HUES64 (cell line): Measurements from ENCODE around the gene TSBP1.
"Not testable (repeated sequence)": the region's sequence is repeated elsewhere in the genome, so short reads cannot be mapped to it uniquely, and the experiment has no call there.

Experiments
- H3K27ac ChIP-seq: 2 replicates; pipeline ENCODE4 v1.7.0; 2013; ENCODE audit warnings: low read depth, low read length, inconsistent platforms
- H3K27me3 ChIP-seq: 2 replicates; pipeline ENCODE4 v1.6.1; 2013; ENCODE audit warnings: mild to moderate bottlenecking, low read length; ENCODE audit not compliant: insufficient read depth
- H3K36me3 ChIP-seq: 2 replicates; pipeline ENCODE4 v1.6.1; 2013; ENCODE audit warnings: mild to moderate bottlenecking, low read length; ENCODE audit not compliant: insufficient read depth
- H3K4me1 ChIP-seq: 2 replicates; pipeline ENCODE4 v1.6.1; 2013; ENCODE audit warnings: mild to moderate bottlenecking, low read length, moderate library complexity; ENCODE audit not compliant: insufficient read depth
- H3K4me3 ChIP-seq: 2 replicates; pipeline ENCODE4 v1.5.1; 2013; ENCODE audit warnings: mild to moderate bottlenecking, low read length, moderate library complexity
- H3K9ac ChIP-seq: 2 replicates; pipeline ENCODE4 v1.6.1; 2013; ENCODE audit warnings: mild to moderate bottlenecking, low read depth, low read length
- H3K9me3 ChIP-seq: 2 replicates; pipeline ENCODE4 v1.6.1; 2013; ENCODE audit warnings: low read depth, low read length; ENCODE audit not compliant: insufficient read depth
- WGBS: fragments of 150-250, 120-280 bp; methylation state at CpG from one replicate; pipeline ENCODE4 v1.1.7; 2013; ENCODE audit warnings: missing lambda C conversion rate; 5-methylcytosine and 5-hydroxymethylcytosine counted together

The TSBP1 gene

DNA sequence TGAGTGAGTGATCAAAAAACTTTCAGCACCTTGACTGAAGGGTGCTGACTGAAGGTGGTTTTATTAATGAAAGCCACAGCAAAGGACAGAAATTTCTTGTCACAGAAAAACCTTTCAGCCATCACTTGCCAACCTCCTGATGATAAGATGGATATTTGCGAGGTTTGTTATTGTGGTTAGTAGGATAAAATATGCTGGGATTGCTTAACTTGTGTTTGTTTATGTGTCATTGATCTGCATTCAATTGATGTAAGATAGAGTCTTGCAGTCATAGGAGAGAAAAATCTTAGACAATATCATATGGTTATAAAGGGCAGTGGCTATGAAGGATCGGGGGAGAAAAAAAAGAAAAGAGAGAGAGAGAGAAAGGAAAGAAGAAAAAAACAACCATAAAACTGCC, 1.2 kb downstream of the TSBP1 start:
- WGBS = 100% methylated on average over 1 of the region's 2 CpGs
- Histone ChIP-seq H3K9ac (no peak overlapping the region), H3K36me3 (no peaks in the 10 kb centered on the region), H3K4me1 (no peaks in the 10 kb centered on the region), H3K27ac (no peak overlapping the region), H3K4me3 (no peak overlapping the region), H3K27me3 (no peaks in the 10 kb centered on the region), H3K9me3 (no peaks in the 10 kb centered on the region)

DNA sequence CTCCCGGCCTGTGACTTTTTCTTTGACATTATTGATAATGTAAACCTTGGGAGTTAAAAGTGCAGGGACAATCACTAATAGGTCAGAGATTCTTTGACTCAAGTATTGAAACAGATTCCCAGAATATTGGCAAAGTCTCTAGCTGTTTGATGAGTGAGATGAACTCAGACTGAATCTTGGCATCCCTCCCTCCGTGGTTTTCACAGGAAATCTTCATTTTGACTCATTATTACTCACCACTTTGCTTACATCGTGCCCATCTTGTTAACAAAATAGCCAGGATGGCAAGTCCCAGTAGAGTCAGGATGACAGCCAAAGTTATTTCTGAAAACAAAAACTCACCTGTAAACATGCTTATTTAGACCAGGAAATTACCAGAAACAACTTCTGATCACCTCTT, 2.0 kb downstream of the TSBP1 start:
- Histone ChIP-seq H3K4me3 (no peak overlapping the region), H3K9me3 (no peaks in the 10 kb centered on the region), H3K36me3 (no peaks in the 10 kb centered on the region), H3K4me1 (no peaks in the 10 kb centered on the region), H3K9ac (no peak overlapping the region), H3K27me3 (no peaks in the 10 kb centered on the region), H3K27ac (no peak overlapping the region)
- WGBS = 66% methylated on average over 3 of the region's 3 CpGs

DNA sequence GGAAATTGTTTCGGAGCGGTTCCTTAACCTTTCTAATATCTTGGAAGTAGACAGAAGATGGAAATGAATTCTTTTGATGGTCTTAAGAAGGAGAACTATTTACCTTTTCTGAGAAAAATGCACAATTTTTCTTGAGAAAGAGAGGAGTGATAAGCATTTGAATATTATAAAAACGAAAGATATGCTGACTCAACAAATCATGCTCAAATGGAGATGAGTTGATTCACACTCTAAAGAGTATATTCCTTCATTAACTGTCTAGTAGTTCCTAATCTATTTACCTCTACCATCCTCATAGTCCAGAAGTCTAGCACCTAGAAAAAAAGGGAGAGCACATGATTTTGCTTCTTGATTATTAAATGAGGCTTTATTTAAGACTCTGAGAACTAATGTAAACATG, 4.1 kb downstream of the TSBP1 start:
- Histone ChIP-seq H3K9ac (no peak overlapping the region), H3K4me3 (no peak overlapping the region), H3K9me3 (no peaks in the 10 kb centered on the region), H3K36me3 (no peaks in the 10 kb centered on the region), H3K27ac (no peak overlapping the region), H3K27me3 (no peaks in the 10 kb centered on the region), H3K4me1 (no peaks in the 10 kb centered on the region)
- 86% methylated on average over 3 of the region's 3 CpGs for WGBS

GRCh38 chr6:32359225-32359624, 12.5 kb downstream of the TSBP1 start:
- not testable (repeated sequence) for H3K27ac ChIP-seq, H3K4me1 ChIP-seq, H3K9ac ChIP-seq, H3K27me3 ChIP-seq, H3K4me3 ChIP-seq, H3K36me3 ChIP-seq, H3K9me3 ChIP-seq
- no CpG with 5 or more reads among the region's 1 CpG for WGBS

- not testable (repeated sequence) for H3K27me3 ChIP-seq, H3K4me3 ChIP-seq, H3K36me3 ChIP-seq, H3K27ac ChIP-seq, H3K9ac ChIP-seq, H3K4me1 ChIP-seq, H3K9me3 ChIP-seq
- WGBS = 93% methylated on average over 5 of the region's 8 CpGs
These were observed 13.2 kb downstream of the TSBP1 start for GRCh38 chr6:32358548-32358947.

GRCh38 chr6:32355018-32355417, 16.7 kb downstream of the TSBP1 start:
- no peak overlapping the region for H3K9ac ChIP-seq
- H3K27me3 ChIP-seq = no peaks in the 10 kb centered on the region
- no peaks in the 10 kb centered on the region for H3K4me1 ChIP-seq
- H3K36me3 ChIP-seq = no peaks in the 10 kb centered on the region
- no peaks in the 10 kb centered on the region for H3K9me3 ChIP-seq
- H3K4me3 ChIP-seq = no peak overlapping the region
- 92% methylated on average over 1 of the region's 1 CpG for WGBS
- no peak overlapping the region for H3K27ac ChIP-seq

- Histone ChIP-seq H3K9ac (no peak overlapping the region), H3K4me3 (no peak overlapping the region), H3K36me3 (no peaks in the 10 kb centered on the region), H3K4me1 (no peaks in the 10 kb centered on the region), H3K27me3 (no peaks in the 10 kb centered on the region), H3K27ac (no peak overlapping the region), H3K9me3 (no peaks in the 10 kb centered on the region)
- WGBS = 84% methylated on average over 2 of the region's 2 CpGs
These were observed 18.4 kb downstream of the TSBP1 start for GRCh38 chr6:32353348-32353747.

DNA sequence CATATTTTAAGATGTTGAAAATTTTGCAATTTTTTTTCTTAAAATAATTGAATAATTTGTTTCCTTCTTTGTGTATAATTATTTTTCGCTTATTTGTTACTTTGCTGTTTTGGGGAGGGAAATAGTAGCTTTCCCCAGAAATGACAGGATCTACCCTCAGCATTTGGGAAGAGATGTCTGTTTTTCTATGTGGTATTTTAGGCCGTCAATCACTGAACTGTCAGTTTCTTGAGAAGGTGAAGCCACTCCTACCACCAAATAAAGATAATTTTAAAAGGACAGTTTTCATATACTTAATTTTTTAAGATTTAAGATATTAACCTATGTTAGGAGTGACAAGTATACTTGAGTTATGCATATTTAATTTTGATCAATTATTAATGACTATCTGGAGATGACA, 31.5 kb downstream of the TSBP1 start:
- Histone ChIP-seq H3K9ac (no peak overlapping the region), H3K27me3 (no peaks in the 10 kb centered on the region), H3K36me3 (no peaks in the 10 kb centered on the region), H3K4me1 (no peaks in the 10 kb centered on the region), H3K9me3 (no peaks in the 10 kb centered on the region), H3K4me3 (no peak overlapping the region), H3K27ac (no peak overlapping the region)
- WGBS = 100% methylated on average over 1 of the region's 2 CpGs

- Histone ChIP-seq H3K4me3 (no peak overlapping the region), H3K27ac (no peak overlapping the region), H3K36me3 (no peaks in the 10 kb centered on the region), H3K27me3 (no peaks in the 10 kb centered on the region), H3K9ac (no peak overlapping the region), H3K9me3 (no peaks in the 10 kb centered on the region), H3K4me1 (no peaks in the 10 kb centered on the region)
- 89% methylated on average over 4 of the region's 4 CpGs for WGBS
These were observed 34.4 kb downstream of the TSBP1 start for GRCh38 chr6:32337186-32337805.

GRCh38 chr6:32332433-32332832, 39.3 kb downstream of the TSBP1 start:
- WGBS = 88% methylated on average over 1 of the region's 1 CpG
- no peak overlapping the region for H3K4me3 ChIP-seq
- H3K27ac ChIP-seq = no peak overlapping the region
- no peaks in the 10 kb centered on the region for H3K27me3 ChIP-seq
- H3K36me3 ChIP-seq = no peaks in the 10 kb centered on the region
- no peak overlapping the region for H3K9ac ChIP-seq
- no peaks in the 10 kb centered on the region for H3K4me1 ChIP-seq
- no peaks in the 10 kb centered on the region for H3K9me3 ChIP-seq

DNA sequence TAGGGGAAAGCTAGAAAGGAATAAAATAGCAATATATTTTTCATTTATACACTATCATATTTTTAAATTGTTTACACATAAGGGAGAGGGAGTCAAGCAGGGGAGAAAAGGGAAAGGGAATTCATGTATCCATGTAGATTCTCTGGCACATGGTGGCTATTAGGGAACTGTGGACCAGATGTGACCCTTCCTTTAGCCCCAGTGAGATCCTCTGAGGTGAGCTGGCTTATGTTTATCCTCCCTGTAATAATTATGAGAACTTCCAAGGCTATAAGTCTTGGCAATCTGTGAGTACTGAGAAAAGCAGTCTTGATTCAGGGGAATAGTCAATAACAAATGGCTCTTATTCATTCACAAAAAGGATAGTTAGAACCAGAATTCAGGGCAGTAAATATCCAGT, 42.6 kb downstream of the TSBP1 start:
- Histone ChIP-seq H3K27ac (no peak overlapping the region), H3K4me3 (no peak overlapping the region), H3K9ac (no peak overlapping the region), H3K27me3 (no peaks in the 10 kb centered on the region), H3K9me3 (no peaks in the 10 kb centered on the region), H3K4me1 (no peaks in the 10 kb centered on the region), H3K36me3 (no peaks in the 10 kb centered on the region)

GRCh38 chr6:32327103-32327502, 44.6 kb downstream of the TSBP1 start:
- Histone ChIP-seq H3K4me1 (no peaks in the 10 kb centered on the region), H3K27ac (no peak overlapping the region), H3K9me3 (no peaks in the 10 kb centered on the region), H3K27me3 (no peaks in the 10 kb centered on the region), H3K4me3 (no peak overlapping the region), H3K9ac (no peak overlapping the region), H3K36me3 (no peaks in the 10 kb centered on the region)
- 93% methylated on average over 3 of the region's 3 CpGs for WGBS
